GF-D8 (cell line): ENCODE data around the gene GAK.

Experiments used
- DNase-seq: peaks from one replicate; lab custom pipeline; 2025; lab: John Stamatoyannopoulos, UW

Gene GAK

GRCh38 chr4:907103-907400 is 25.1 kb downstream of the GAK start:
- DNase-seq = no peak

- no peak for DNase-seq
Measured at GRCh38 chr4:906339-907102, 25.6 kb downstream of the GAK start.

- DNase-seq = no peak
Measured at GRCh38 chr4:905485-906338, 26.4 kb downstream of the GAK start.

- no peak for DNase-seq
Measured at GRCh38 chr4:903066-904046, 28.8 kb downstream of the GAK start.

- no peak for DNase-seq
Measured at GRCh38 chr4:901192-901910, 30.8 kb downstream of the GAK start.

- DNase-seq = no peak
Measured at GRCh38 chr4:900721-901120, 31.4 kb downstream of the GAK start.

- DNase-seq = no peak
Measured at GRCh38 chr4:900073-900472, 32.0 kb downstream of the GAK start.

- no peak for DNase-seq
Measured at GRCh38 chr4:899556-899906, 32.6 kb downstream of the GAK start.

GRCh38 chr4:898869-899555 is 33.1 kb downstream of the GAK start:
- no peak for DNase-seq

- DNase-seq = no peak
Measured at GRCh38 chr4:898123-898522, 34.0 kb downstream of the GAK start.

- no peak for DNase-seq
Measured at GRCh38 chr4:896630-897029, 35.5 kb downstream of the GAK start.

GRCh38 chr4:896216-896615 is 35.9 kb downstream of the GAK start:
- no peak for DNase-seq

- no peak for DNase-seq
Measured at GRCh38 chr4:895596-895995, 36.5 kb downstream of the GAK start.

- no peak for DNase-seq
Measured at GRCh38 chr4:893995-894705, 38.0 kb downstream of the GAK start.

- no peak for DNase-seq
Measured at GRCh38 chr4:893276-893994, 38.7 kb downstream of the GAK start.

GRCh38 chr4:892780-893179 is 39.3 kb downstream of the GAK start:
- no peak for DNase-seq

- no peak for DNase-seq
Measured at GRCh38 chr4:891747-892146, 40.4 kb downstream of the GAK start.

- DNase-seq = no peak
Measured at GRCh38 chr4:890036-890695, 42.0 kb downstream of the GAK start.

- DNase-seq = no peak
Measured at GRCh38 chr4:889516-889915, 42.6 kb downstream of the GAK start.
